GM23338 (cell line): ENCODE results near the gene SDHA. TPM values are rescaled to one million over a fixed set of nuclear protein-coding genes. Genes with fewer than 3 reads are reported as not detected.

ENCODE experiments used
- ATAC-seq: fragments of 200-7000 bp; cut with Tn5 transposase; 3 replicates; pipeline ENCODE4 v1.9.1; 2020
- DNase-seq: peaks from one replicate; pipeline ENCODE4 v3.0.0-alpha.2; 2015; ENCODE audit warnings: low spot score
- H2AFZ ChIP-seq: fragments of 200-600 bp; sonication (generic); 2 replicates; pipeline ENCODE4 v1.8.0; 2016; ENCODE audit warnings: antibody characterized with exemption, mild to moderate bottlenecking, moderate library complexity
- H3F3A ChIP-seq: fragments of 200-600 bp; sonication (generic); replicated peaks from 2 replicates; pipeline ENCODE4 v1.8.0; 2017; ENCODE audit warnings: antibody characterized with exemption, mixed run types, low read depth
- H3K27ac ChIP-seq: fragments of 200-600 bp; sonication (generic); 2 replicates; pipeline ENCODE4 v1.6.1; 2016; ENCODE audit warnings: low read depth
- H3K27me3 ChIP-seq: fragments of 200-600 bp; sonication (generic); 2 replicates; pipeline ENCODE4 v1.8.0; 2016; ENCODE audit warnings: mild to moderate bottlenecking, mixed run types, moderate library complexity; ENCODE audit not compliant: insufficient read depth
- H3K36me3 ChIP-seq: fragments of 200-600 bp; sonication (generic); 2 replicates; pipeline ENCODE4 v1.8.0; 2016; ENCODE audit warnings: mild to moderate bottlenecking; ENCODE audit not compliant: insufficient read depth
- H3K4me1 ChIP-seq: fragments of 200-600 bp; sonication (generic); 2 replicates; pipeline ENCODE4 v1.8.0; 2016; ENCODE audit warnings: mild to moderate bottlenecking, moderate library complexity; ENCODE audit not compliant: insufficient read depth
- H3K4me2 ChIP-seq: fragments of 200-600 bp; sonication (generic); 2 replicates; pipeline ENCODE4 v1.7.1; 2017; ENCODE audit warnings: mixed run types
- H3K4me3 ChIP-seq: fragments of 200-600 bp; sonication (generic); 2 replicates; pipeline ENCODE4 v1.6.1; 2016; ENCODE audit warnings: mixed run types
- H3K79me2 ChIP-seq: fragments of 200-600 bp; sonication (generic); replicated peaks from 2 replicates; pipeline ENCODE4 v1.8.0; 2017; ENCODE audit warnings: mild to moderate bottlenecking; ENCODE audit not compliant: insufficient read depth
- H3K9me2 ChIP-seq: fragments of 200-600 bp; sonication (generic); 2 replicates; pipeline ENCODE4 v1.8.0; 2017; ENCODE audit not compliant: insufficient read depth
- H4K20me1 ChIP-seq: fragments of 200-600 bp; sonication (generic); replicated peaks from 2 replicates; pipeline ENCODE4 v1.8.0; 2017; ENCODE audit warnings: mild to moderate bottlenecking; ENCODE audit not compliant: insufficient read depth
- H3K27ac Mint-ChIP-seq: 2 replicates; pipeline ENCODE4 v1.8.0; 2020; ENCODE audit warnings: inconsistent platforms, mild to moderate bottlenecking, moderate library complexity, mixed read lengths
- H3K27me3 Mint-ChIP-seq: 3 replicates; pipeline ENCODE4 v1.8.0; 2022; ENCODE audit warnings: low read depth, mild to moderate bottlenecking, moderate library complexity, mixed read lengths, inconsistent platforms; ENCODE audit not compliant: insufficient read depth, poor library complexity
- H3K36me3 Mint-ChIP-seq: 3 replicates; pipeline ENCODE4 v1.8.0; 2021; ENCODE audit warnings: low read depth, mild to moderate bottlenecking, inconsistent platforms, moderate library complexity, mixed read lengths
- H3K4me1 Mint-ChIP-seq: 3 replicates; pipeline ENCODE4 v1.8.0; 2020; ENCODE audit warnings: mild to moderate bottlenecking, inconsistent platforms, mixed read lengths
- H3K4me3 Mint-ChIP-seq: 3 replicates; pipeline ENCODE4 v1.8.0; 2021; ENCODE audit warnings: moderate library complexity, mild to moderate bottlenecking, inconsistent platforms, mixed read lengths
- H3K9me3 Mint-ChIP-seq: 3 replicates; pipeline ENCODE4 v1.8.0; 2020; ENCODE audit warnings: moderate library complexity, mild to moderate bottlenecking, inconsistent platforms, mixed read lengths
- CREB1 ChIP-seq: fragments of 250-450 bp; sonication (Bioruptor Pico); IDR thresholded peaks from 2 replicates; pipeline ENCODE4 v1.5.0; 2020; ENCODE audit warnings: low read depth, mild to moderate bottlenecking, moderate library complexity
- EZH2 ChIP-seq: fragments of 200-600 bp; sonication (generic); IDR thresholded peaks from one replicate; pipeline ENCODE4 v1.8.0; 2017; ENCODE audit warnings: antibody characterized with exemption, mild to moderate bottlenecking, low read depth; ENCODE audit not compliant: unreplicated experiment
- EZH2phosphoT487 ChIP-seq: fragments of 200-600 bp; sonication (generic); IDR thresholded peaks from one replicate; pipeline ENCODE4 v1.8.1; 2018; ENCODE audit warnings: antibody characterized with exemption; ENCODE audit not compliant: unreplicated experiment
- JUNB ChIP-seq: IDR thresholded peaks from one replicate; pipeline ENCODE4 v1.6.1; 2016; ENCODE audit warnings: antibody characterized with exemption; ENCODE audit not compliant: unreplicated experiment
- NANOG ChIP-seq: IDR thresholded peaks from 2 replicates; pipeline ENCODE4 v1.6.1; 2016; ENCODE audit warnings: antibody characterized with exemption, borderline replicate concordance
- POLR2AphosphoS5 ChIP-seq: IDR thresholded peaks from 2 replicates; pipeline ENCODE4 v1.6.1; 2016; ENCODE audit warnings: antibody characterized with exemption, low read depth
- STAT1 ChIP-seq: IDR thresholded peaks from one replicate; pipeline ENCODE4 v1.6.1; 2016; ENCODE audit warnings: antibody characterized with exemption; ENCODE audit not compliant: unreplicated experiment
- ZNF114 ChIP-seq: fragments of 250-450 bp; sonication (Bioruptor Pico); IDR thresholded peaks from 2 replicates; pipeline ENCODE4 v1.5.0; 2020; ENCODE audit warnings: mild to moderate bottlenecking, moderate library complexity
- ZNF331 ChIP-seq: fragments of 250-450 bp; sonication (Bioruptor Pico); IDR thresholded peaks from 2 replicates; pipeline ENCODE4 v1.5.0; 2020; ENCODE audit warnings: low read depth, mild to moderate bottlenecking, moderate library complexity
- polyA plus RNA-seq: library from polyadenylated mRNA; unstranded; fragments of >200 nt; fragmentation: Nextera tagmentation; extraction: Ambion mirVana; gene quantifications from 2 replicates; pipeline ENCODE4 v1.2.1, GENCODE V29; 2016
- total RNA-seq: library from RNA; depleted of rRNA; stranded (reverse); fragments of >200 nt; shearing (Covaris generic); gene quantifications from 2 replicates; pipeline ENCODE4 v1.2.3, GENCODE V29; 2014
- TF ChIP-seq, protein P1 (sequence below): fragments of 250-450 bp; sonication (Bioruptor Pico); IDR thresholded peaks from 2 replicates; pipeline ENCODE4 v1.5.0; 2020; ENCODE audit warnings: mild to moderate bottlenecking, moderate library complexity
- TF ChIP-seq, protein P2 (sequence below): IDR thresholded peaks from 2 replicates; pipeline ENCODE4 v1.6.1; 2016; ENCODE audit warnings: antibody characterized with exemption
- TF ChIP-seq, protein P3 (sequence below), 2 experiments: fragments of 200-600 bp in 1 of 2; sonication (generic) in 1 of 2; conservative IDR thresholded peaks; 2 replicates each; pipeline versions ENCODE4 v1.5.1 to v1.6.1; 2016 to 2017; ENCODE audit warnings: antibody characterized with exemption in 2 of 2, low read depth in 2 of 2, mild to moderate bottlenecking in 2 of 2, moderate library complexity in 1 of 2
- TF ChIP-seq, protein P4 (sequence below): IDR thresholded peaks from one replicate; pipeline ENCODE4 v1.6.1; 2018; ENCODE audit warnings: antibody characterized with exemption; ENCODE audit not compliant: unreplicated experiment

Gene SDHA
- total and polyA plus RNA-seq, 2 experiments from 2014 or later: 62.2 to 70.6 TPM

DNA sequence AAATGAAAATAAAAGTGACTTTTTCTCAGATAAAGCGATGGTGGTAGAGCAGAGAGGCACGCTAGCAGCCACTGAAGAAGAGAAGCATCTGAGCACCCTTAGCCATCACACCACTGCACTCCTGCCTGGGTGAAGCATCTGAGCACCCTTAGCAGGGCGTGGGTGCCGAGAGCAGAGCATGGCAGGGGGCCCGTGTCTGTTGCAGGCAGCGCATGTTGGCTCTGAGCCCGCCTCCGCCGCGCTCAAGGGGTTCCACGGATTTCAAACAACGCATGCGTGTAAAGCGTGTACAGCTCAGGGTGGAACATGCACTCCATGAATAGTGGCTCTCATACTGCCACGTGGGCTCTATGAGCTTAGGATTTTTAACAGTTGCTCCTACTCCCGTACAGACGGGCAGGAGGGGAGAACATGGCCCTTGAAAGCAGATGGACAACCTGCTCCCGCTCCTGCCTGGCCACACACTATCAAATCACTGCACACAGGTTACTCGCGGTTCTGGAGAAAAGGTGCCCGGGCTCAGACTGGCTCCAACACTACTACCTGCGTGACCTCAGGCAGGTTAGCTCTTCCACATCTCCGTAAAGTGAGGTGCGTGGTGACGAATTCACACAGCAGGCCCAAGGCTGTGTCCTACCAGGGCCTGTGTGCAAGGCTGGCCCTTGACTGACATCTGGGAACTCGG is 14.7 kb upstream of the SDHA start:
- no peaks in the 10 kb centered on the region for H3K9me2 ChIP-seq
- H3K4me3 ChIP-seq: no peak overlapping the region
- no peak overlapping the region for H3K4me2 ChIP-seq
- H3K36me3 ChIP-seq: no peaks in the 10 kb centered on the region
- Mint-ChIP-seq H3K4me1 (peaks cover 31% of the 10 kb centered on the region), H3K27ac (no peak overlapping the region), H3K9me3 (no peaks in the 10 kb centered on the region), H3K36me3 (peaks cover 30% of the 10 kb centered on the region), H3K27me3 (peaks cover 10% of the 10 kb centered on the region), H3K4me3 (no peak overlapping the region)
- no peak overlapping the region for H3K27ac ChIP-seq
- no peak for TF ChIP-seq CREB1
- no peak for TF ChIP-seq NANOG
- no peak for TF ChIP-seq EZH2phosphoT487
- TF ChIP-seq JUNB: no peak
- no peak for TF ChIP-seq EZH2
- TF ChIP-seq STAT1: no peak
- TF ChIP-seq, protein P1, sequence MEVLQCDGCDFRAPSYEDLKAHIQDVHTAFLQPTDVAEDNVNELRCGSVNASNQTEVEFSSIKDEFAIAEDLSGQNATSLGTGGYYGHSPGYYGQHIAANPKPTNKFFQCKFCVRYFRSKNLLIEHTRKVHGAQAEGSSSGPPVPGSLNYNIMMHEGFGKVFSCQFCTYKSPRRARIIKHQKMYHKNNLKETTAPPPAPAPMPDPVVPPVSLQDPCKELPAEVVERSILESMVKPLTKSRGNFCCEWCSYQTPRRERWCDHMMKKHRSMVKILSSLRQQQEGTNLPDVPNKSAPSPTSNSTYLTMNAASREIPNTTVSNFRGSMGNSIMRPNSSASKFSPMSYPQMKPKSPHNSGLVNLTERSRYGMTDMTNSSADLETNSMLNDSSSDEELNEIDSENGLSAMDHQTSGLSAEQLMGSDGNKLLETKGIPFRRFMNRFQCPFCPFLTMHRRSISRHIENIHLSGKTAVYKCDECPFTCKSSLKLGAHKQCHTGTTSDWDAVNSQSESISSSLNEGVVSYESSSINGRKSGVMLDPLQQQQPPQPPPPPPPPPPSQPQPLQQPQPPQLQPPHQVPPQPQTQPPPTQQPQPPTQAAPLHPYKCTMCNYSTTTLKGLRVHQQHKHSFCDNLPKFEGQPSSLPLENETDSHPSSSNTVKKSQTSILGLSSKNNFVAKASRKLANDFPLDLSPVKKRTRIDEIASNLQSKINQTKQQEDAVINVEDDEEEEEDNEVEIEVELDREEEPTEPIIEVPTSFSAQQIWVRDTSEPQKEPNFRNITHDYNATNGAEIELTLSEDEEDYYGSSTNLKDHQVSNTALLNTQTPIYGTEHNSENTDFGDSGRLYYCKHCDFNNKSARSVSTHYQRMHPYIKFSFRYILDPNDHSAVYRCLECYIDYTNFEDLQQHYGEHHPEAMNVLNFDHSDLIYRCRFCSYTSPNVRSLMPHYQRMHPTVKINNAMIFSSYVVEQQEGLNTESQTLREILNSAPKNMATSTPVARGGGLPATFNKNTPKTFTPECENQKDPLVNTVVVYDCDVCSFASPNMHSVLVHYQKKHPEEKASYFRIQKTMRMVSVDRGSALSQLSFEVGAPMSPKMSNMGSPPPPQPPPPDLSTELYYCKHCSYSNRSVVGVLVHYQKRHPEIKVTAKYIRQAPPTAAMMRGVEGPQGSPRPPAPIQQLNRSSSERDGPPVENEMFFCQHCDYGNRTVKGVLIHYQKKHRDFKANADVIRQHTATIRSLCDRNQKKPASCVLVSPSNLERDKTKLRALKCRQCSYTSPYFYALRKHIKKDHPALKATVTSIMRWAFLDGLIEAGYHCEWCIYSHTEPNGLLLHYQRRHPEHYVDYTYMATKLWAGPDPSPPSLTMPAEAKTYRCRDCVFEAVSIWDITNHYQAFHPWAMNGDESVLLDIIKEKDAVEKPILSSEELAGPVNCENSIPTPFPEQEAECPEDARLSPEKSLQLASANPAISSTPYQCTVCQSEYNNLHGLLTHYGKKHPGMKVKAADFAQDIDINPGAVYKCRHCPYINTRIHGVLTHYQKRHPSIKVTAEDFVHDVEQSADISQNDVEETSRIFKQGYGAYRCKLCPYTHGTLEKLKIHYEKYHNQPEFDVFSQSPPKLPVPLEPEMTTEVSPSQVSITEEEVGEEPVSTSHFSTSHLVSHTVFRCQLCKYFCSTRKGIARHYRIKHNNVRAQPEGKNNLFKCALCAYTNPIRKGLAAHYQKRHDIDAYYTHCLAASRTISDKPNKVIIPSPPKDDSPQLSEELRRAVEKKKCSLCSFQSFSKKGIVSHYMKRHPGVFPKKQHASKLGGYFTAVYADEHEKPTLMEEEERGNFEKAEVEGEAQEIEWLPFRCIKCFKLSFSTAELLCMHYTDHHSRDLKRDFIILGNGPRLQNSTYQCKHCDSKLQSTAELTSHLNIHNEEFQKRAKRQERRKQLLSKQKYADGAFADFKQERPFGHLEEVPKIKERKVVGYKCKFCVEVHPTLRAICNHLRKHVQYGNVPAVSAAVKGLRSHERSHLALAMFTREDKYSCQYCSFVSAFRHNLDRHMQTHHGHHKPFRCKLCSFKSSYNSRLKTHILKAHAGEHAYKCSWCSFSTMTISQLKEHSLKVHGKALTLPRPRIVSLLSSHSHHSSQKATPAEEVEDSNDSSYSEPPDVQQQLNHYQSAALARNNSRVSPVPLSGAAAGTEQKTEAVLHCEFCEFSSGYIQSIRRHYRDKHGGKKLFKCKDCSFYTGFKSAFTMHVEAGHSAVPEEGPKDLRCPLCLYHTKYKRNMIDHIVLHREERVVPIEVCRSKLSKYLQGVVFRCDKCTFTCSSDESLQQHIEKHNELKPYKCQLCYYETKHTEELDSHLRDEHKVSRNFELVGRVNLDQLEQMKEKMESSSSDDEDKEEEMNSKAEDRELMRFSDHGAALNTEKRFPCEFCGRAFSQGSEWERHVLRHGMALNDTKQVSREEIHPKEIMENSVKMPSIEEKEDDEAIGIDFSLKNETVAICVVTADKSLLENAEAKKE (CRISPR knock-in tag): no peak
- no peak for TF ChIP-seq POLR2AphosphoS5
- TF ChIP-seq ZNF114 (CRISPR knock-in tag): no peak
- TF ChIP-seq, protein P2, sequence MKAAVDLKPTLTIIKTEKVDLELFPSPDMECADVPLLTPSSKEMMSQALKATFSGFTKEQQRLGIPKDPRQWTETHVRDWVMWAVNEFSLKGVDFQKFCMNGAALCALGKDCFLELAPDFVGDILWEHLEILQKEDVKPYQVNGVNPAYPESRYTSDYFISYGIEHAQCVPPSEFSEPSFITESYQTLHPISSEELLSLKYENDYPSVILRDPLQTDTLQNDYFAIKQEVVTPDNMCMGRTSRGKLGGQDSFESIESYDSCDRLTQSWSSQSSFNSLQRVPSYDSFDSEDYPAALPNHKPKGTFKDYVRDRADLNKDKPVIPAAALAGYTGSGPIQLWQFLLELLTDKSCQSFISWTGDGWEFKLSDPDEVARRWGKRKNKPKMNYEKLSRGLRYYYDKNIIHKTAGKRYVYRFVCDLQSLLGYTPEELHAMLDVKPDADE: no peak
- TF ChIP-seq, protein P3, sequence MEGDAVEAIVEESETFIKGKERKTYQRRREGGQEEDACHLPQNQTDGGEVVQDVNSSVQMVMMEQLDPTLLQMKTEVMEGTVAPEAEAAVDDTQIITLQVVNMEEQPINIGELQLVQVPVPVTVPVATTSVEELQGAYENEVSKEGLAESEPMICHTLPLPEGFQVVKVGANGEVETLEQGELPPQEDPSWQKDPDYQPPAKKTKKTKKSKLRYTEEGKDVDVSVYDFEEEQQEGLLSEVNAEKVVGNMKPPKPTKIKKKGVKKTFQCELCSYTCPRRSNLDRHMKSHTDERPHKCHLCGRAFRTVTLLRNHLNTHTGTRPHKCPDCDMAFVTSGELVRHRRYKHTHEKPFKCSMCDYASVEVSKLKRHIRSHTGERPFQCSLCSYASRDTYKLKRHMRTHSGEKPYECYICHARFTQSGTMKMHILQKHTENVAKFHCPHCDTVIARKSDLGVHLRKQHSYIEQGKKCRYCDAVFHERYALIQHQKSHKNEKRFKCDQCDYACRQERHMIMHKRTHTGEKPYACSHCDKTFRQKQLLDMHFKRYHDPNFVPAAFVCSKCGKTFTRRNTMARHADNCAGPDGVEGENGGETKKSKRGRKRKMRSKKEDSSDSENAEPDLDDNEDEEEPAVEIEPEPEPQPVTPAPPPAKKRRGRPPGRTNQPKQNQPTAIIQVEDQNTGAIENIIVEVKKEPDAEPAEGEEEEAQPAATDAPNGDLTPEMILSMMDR (conservative IDR thresholded peaks at IDR 0.05; ENCODE audit: low read depth in 2 of 2): no peak
- TF ChIP-seq, protein P4, sequence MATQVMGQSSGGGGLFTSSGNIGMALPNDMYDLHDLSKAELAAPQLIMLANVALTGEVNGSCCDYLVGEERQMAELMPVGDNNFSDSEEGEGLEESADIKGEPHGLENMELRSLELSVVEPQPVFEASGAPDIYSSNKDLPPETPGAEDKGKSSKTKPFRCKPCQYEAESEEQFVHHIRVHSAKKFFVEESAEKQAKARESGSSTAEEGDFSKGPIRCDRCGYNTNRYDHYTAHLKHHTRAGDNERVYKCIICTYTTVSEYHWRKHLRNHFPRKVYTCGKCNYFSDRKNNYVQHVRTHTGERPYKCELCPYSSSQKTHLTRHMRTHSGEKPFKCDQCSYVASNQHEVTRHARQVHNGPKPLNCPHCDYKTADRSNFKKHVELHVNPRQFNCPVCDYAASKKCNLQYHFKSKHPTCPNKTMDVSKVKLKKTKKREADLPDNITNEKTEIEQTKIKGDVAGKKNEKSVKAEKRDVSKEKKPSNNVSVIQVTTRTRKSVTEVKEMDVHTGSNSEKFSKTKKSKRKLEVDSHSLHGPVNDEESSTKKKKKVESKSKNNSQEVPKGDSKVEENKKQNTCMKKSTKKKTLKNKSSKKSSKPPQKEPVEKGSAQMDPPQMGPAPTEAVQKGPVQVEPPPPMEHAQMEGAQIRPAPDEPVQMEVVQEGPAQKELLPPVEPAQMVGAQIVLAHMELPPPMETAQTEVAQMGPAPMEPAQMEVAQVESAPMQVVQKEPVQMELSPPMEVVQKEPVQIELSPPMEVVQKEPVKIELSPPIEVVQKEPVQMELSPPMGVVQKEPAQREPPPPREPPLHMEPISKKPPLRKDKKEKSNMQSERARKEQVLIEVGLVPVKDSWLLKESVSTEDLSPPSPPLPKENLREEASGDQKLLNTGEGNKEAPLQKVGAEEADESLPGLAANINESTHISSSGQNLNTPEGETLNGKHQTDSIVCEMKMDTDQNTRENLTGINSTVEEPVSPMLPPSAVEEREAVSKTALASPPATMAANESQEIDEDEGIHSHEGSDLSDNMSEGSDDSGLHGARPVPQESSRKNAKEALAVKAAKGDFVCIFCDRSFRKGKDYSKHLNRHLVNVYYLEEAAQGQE: no peak
- no peak for TF ChIP-seq ZNF331 (CRISPR knock-in tag)
- peaks cover 11% of the 10 kb centered on the region for H3F3A ChIP-seq
- no peaks in the 10 kb centered on the region; the same call in 1 of the 2 replicates for H3K4me1 ChIP-seq
- DNase-seq (no peak), ATAC-seq (no peak)
- H3K79me2 ChIP-seq: peaks cover 31% of the 10 kb centered on the region
- H2AFZ ChIP-seq: no peak overlapping the region
- H3K27me3 ChIP-seq: no peaks in the 10 kb centered on the region
- peaks cover 16% of the 10 kb centered on the region for H4K20me1 ChIP-seq
